ENCODE measurements around the gene PTPRF.
"Not testable (repeated sequence)": the region's sequence is repeated elsewhere in the genome, so short reads cannot be mapped to it uniquely, and the experiment has no call there.

Gene PTPRF

DNA sequence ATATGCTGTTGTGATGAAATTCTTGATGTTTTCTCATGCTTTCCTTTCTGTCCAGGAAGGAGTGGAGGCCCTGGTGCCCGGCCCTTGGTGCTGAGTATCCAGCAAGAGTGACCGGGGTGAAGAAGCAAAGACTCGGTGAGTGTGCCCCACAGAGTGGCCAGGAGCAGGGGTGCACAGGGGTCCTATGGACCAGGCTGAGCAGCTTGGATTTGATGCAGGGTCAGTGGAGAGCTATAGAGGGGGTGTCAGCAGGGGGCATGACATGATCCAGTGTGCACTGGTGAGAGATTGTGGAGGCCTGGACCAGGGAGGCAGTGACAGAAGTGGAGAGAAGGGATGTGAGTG, 7.4 kb downstream of the PTPRF start:
- no peak for DNase-seq

DNA sequence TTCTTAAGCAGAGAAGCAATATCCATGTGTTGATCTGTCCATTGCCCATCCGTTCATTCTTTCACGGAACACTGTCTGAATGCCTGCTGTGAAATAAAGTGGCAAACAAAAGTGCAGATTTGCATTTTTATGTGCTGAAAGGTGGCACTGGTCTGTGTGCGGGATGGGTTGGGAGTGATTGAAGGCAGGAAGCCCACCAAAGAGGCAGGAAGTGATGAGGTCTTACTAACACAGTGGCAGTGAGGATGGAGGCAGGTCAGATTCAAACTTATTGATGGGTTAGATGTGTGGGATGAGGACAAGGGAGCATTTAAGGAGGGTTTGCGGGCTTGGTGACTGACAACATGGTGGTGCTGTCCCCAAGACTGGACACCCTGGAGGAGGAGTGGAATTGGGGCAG, 8.3 kb downstream of the PTPRF start:
- DNase-seq: no peak

DNA sequence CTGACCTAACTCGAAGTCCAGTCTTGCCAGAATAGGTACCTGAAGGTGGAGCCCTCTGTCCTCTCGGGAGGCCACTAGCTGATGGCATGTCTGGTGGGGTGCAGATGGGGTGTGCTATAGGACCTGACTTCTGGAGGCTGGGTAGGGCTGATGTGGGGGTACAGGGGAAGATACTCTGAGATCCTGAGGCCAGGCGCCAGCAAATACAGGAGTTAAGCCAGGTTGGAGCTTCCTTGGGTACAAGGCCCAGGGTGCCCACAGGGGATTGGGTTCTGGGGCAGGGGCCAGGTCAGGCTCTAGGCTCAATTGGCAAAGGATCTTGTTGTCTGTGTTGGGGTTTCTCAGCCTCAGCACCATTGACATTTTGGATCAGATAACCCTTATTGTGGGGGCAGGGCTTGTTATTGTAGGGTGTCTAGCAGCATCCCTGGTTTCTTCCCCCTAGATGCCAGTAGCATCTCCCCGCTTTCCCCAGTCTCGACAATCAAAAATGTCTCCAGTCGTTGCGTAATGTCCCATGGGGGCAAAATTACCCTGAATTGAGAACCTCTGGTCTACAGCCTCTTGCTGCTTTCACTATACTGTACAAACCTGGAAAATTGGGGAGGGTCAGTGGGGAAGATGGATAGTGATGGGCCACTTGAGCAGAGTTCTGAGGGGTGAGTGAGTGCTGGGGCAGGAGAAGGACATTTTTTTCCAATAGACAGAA, 9.2 kb downstream of the PTPRF start:
- no peak for DNase-seq

DNA sequence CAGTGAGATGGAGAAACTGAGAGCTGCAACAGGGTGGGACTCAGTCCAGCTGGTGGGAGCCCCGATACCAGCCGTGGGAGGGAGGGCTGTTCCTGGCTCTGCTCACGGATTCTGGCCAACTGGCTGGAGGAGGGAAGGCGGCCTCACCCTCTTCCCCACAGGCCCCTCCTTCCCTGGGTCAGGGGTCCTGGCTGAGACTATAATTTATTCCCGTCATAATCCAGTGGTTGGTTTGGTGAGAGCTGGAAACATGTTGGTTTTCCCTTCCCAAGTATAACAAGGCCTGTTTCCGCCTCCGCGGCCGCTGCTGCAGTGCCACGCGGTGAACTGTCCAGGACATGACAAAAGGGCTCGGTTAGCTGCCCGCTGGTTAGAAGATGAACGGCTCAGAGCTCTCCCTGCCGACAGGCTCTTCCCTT, 10.0 kb downstream of the PTPRF start:
- DNase-seq: no peak

DNA sequence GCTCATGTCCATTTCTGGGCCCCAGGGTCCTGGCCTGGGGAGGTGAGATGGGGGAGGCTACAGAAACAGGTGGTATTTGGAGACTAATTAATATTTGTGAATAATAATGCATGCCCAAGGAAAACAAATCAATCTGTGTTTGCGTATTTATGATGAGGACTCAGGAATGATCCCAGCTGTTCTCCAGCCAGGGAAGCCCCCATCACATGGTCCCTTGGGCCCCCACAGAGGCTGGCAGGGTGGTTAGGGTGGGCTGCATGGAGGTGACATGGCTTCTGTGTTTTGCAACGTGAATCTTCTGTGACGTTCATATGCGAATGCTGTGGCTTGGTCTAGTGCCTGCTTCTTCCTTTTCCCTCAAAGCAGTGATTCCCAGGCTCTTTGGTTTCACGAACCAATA, 10.5 kb downstream of the PTPRF start:
- no peak for DNase-seq

DNA sequence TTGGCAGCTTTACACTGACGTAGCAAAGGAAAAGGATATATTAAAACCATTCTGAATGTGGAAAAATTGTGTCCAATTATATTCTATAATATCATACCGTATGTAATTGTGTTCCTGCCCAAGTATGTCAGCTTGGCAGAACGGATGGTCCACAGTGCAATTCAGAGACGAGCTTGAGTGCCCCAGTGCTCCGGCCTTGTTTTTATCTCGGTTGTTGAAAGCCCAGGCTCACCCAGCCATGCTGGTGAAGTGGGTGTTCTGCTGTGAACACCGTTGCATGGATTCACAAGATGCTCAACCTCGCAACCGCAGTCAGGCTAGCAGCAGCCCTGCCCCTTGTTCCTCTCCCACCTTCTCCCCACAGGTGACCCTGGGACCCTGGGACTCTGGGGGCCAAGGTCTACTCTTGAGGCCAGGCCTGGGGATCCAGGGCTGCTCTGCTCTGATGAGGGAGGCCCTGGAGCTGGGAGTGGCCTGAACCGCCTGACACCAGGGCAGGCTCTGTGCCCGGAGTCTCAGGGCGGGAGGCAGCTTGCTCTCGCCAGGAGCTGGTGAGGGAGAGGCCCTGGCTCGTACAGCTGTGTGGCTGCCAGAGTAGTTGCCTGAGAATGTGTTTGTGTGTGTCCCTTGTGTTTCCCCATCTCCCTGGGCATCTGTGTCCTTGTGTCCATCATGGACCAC, 11.2 kb downstream of the PTPRF start:
- DNase-seq: no peak

DNA sequence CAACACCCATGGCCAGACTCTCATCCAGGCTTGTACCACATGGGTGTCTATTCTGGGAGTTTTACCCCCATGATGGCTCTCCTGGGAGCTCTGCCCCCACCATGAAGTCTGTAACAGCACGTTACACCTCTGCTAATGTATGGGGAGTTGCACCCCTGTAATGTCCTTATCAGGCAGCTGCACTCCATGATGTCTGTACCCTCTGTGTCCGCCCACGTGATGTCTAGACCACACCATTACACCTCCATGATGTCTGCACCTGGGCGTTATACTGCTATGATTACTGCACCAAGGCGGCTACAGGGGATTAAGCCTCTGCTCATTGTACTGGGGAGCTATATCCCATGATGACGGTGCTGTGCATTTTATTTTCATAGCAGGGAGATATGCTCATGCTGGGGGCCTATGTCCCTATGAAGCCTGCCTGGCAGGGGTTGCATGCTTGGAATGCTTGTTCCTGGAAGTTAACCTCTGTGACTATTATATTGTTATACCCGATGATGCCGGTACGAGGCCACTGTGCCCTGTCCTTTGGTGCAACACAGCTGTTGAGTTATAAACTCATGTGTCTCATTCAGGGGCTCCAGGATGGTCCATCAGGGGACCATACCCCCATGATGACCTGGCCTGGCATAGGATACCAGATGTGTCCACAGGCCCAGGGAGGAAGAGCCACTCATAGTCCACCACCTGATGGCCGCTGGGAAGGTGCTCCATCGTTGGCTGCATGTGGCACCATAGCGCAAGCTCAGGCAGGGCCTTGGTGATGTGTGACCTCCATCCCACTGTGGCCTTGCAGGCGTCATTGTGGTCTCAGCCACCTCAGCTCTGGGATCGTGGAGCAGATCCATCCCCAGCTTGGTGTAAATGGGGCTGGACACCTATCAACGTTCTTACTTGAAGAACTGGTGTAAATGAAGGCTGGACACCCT, 12.1 kb downstream of the PTPRF start:
- DNase-seq: no peak

DNA sequence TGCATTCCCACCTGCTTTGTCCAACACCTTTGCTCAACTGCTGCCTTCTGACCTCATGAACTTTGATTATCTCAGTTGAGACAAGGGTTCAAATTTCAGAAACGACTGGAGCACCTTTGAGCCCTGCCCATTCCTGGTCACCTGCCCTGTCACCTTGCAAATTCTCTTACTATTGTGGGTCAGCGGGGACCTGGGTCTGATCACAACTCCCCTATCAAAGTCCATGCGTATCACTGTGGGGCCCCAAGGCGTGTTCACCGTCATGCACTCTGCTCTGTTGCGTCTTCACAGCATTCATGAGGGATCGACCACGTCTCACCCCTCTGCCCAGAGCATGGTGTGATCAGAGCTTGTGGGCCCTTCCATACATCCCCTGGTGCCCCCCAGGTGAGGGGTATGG, 12.9 kb downstream of the PTPRF start:
- no peak for DNase-seq

DNA sequence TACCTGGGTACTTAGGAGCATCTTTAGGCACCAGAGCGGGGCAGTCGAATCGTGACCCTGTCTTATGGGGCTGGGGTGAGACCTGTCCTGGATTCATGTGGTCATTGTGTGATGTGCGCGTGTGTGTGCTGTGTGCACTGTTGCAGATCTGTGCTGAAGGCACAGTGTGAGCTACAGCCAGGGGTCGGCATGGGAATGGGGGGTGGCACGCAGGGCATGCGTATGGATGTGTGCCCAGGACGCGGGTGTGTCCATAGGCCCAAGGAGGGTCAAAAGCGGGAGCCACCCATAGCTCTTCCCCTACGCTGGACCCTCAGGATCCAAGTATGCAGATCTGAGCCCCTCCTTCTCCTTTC, 14.6 kb downstream of the PTPRF start:
- DNase-seq: no peak

DNA sequence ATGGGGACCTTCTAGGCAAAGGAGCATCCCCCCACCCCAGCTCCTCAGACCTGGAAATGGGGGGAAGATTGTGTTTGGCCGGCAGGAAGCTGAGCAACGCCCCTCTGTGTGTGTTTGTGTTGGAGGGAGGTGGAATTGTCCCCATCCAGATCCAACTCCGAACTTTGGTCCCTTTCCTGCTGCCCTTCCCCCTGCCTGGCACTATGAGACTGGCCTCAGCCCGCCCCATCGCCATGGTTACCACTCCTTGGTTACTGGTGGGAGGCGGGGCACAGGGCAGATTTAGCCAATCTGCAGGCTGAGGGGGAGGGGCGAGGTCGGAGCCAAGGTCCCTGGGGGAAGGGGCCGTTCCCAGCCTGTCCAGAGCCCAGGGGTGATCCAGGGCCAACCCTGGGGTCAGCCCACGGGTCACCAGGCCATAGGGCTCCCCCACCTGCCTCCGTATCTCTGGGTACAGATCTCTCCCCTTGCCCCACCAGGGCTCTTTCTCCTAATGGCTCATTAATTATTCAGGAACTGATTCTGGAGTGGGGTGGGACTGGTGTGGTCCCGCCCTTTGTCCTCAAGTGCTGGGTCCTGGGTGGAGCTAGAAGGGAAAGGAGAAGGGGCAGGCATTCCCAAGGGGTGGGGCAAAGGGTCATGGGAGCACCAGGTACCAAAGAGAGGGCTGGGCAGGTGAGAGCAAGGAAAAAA, 15.2 kb downstream of the PTPRF start:
- DNase-seq: no peak

DNA sequence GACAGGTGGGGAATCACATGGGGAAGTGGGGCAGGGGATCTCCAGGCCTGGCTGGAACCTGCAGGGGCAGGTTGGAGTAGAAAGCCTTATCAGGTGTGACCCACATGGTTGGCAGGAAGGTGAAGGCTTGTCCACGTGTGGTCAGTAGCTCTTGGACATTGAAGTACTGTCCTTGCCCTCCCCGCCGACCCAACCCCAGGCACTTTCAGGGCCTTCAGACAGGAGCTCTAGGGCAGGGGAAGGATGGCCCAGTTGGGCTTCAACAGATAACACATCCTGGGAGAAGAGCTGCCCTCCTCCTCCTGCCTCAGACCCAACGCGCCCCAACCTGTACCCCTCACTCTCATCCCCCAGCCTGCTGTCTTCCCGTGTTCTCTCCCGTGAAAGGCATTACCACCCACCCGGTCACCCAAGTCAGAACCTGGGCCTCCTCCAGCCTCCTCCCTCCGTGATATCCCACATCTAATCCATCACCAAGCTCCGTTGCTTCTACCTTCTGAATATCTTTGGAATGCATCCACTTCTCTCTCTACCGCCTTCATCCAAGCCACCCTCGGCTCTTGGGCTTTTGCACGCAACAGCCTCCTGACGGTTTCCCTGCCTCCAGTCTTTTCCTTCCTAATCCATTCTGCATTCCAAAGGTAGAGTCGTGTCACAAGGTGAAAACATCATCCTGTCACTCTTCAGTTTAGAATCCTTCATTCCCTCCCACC, 15.9 kb downstream of the PTPRF start:
- no peak for DNase-seq

DNA sequence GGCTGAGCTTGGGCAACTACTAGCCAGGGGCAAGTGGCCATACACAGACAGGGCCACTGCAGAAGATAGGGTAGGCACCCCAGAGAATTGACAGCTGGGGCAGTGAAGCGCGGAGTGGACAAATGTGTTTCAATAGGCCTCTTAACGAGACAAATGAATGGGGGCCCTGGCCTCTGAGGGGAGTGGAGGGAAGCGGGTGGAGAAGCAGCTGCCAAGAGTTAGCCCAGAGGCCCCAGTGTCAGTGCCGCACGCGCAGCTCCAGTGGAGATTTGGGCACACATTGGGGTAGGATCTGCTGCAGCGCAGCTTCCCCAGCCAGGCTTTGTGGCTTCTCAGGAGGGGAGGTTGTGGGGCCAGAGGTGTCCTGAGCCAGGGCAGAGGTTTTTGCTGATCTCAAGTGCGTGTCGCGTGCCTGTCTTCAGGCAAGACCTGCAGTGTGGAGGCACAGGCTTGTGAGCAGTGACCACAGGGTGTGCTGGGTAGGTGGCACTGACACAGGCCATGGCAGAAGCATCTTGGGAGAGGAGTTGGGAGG, 16.9 kb downstream of the PTPRF start:
- DNase-seq: no peak

DNA sequence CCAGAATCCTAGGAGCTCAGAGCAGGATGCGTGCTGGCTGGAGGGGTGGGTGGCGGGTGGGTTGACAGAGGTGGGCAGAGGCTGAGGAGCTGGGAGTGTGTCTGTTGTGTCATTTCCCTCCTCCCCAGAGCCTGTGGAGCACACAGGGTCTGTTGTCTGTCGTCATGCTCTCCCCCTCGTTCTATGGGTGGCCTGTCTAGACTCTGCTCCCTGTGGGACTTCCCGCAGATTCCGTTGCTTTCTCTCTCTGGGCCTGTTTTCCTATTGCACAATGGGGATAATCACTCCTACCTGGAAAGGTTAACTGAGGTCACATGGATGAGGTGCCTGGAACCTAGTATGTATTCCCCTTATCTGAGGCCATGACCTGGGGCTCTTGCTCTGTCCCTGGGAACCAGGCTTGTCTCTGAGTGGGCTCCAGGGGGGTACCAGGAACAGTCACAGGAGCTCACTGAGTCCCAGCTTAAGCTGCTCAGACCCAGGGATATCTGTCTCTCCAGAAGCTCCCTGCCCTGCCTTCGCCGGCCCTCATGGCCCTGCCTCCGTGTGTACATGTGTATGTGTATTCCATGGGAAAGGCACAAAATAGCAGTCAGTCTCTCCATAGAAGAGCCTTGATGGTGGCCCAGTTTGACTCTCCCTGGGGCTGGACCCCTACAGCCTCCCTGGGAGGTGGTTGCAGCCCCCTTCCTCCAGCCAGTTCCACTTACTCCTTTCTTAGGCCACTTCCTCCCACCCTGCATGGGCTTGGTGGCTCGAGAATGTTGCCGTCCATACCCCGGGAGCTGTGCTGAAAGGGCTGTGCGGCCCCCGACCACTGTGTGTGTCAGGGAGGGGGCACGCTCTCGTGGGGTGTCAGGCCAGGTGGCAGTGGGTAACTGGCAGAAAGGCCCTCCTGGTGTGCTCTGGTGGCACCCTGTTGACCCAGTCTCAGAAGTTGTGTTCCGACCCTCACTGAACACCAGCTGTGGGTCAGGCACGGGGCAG, 17.9 kb downstream of the PTPRF start:
- DNase-seq: no peak

DNA sequence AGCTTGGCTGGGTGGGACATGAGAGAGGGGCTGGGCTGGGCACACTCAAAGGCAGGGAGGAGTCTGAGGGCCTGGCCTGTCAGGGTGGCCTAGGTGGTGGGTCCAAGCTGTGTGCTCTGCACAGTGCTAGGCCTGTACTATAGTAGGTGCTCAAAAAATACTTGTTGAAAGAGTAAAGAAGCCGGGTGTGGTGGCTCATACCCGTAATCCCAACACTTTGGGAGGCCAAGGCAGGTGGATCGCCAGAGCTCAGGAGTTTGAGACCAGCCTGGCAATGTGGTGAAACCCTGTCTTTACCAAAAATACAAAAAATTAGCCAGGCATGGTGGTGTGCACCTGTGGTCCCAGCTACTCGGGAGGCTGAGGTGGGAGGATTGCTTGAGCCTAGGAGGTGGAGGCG, 18.7 kb downstream of the PTPRF start:
- not testable (repeated sequence) for DNase-seq

DNA sequence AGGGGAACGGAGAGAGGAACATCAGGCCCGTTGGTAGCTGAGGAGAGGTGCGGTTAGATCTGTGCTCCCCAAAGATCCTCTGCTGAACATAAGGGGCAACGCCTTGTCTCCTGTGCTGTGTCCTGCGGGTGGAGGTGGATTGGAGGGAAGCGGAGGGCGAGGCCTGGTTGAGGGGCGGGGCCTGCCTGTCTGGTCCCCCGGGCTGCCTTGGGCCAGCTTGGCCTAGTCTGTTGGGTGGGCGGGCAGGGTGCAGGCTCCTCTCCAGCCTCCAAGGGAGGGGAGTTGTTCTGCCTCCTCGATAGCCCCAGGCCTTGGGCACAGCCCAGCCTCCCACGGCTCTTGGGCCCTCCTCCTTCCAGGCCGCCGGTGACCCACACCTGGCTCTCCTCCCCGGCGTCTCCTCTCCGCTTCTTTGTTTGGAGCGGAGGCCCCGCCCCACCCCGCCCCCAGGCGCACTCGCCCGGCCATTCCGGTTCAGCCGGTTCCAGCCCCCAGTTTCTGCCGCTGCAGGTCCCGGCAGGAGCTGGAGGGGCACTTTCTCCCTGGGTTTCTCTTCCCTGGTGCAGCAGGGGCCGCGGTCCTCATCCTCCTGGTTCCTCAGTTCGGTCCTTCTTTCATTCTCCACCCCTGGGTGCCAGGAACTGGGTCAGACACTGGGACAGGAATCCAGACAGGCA, 19.4 kb downstream of the PTPRF start:
- no peak for DNase-seq

DNA sequence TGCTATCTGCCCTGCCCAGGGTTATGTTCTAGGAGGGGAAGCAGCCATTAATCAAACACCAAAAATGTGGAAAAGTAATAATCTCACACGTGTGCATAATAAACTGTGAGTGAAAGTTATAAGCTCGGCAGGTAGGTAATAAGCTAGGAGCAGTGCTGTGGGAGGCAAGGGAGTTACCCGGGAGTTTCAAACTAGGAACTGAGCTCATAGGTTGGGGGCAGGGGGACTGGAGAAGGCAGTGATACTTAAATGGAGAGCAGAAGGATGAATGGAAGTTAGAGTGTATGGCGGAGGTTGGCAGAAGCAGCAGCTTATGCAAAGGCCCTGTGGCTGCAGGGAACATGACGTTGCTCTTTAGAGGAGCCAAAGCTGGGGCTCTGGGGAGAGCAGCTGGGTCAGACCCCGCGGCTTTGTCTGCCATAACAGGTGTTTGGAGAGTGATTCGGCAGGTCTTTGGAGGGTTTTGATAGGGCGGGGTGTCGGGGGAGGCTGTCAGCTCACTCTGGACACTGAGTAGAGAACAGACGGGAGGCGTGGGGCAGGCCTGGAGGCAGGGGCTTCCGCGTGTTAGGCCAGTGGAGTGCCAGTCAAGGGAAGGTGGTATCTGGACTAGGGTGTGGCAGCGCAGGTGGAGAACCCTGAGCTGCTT, 20.0 kb downstream of the PTPRF start:
- no peak for DNase-seq

DNA sequence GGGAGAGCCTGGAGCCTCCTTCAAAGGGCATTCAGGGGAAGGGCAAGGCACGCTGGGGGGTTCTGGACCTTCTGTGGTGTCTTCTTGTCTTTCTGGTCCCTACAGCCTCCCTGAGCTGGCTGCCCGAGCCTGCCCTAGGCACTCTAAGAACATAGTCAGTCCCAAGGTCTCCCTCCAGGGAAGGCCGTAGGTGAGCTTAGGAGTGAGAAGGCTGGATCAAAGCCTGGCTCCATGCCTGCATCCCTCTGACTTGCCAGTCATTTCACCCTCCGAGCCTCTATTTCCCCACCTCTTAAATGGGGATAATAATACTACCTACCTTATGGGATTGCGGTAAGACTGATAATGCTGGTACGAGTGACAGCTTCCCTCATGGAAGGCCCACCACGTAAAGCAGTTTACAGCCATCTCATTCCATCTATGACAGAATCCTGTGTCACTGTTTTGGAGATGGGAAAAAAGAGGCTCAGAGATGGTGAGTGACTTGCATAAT, 20.8 kb downstream of the PTPRF start:
- DNase-seq: no peak

DNA sequence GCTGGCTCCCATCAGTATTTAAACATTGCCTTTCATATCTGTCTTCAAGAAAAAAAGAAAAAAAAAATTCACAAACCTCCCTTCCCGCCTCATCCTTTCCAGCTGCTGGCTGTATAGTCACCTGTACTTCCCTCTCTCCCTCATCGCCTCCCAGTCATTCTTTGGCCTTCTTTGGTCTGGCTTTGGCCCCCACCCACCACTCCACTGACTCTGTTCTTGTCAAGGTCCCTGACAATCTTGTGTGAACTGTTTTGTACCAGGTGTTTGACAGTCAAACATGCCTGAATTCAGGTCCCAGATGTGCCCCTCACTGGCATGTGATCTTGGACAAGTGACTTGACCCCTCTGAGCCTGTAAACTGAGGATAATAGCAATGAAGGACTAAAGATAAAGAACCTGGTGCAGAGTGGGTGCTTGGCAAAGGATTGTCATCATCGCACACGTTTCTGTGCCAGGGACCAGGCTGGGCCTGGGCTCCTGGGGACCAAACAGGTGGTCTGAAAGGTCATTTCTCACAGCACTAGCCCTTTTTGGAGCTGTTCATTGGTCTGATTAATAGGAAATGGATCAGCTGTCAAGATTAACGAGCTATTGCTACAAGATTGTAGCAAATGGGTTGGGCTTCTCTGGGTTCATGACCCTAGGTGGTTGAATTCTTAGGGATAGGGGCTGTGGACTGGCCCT, 21.5 kb downstream of the PTPRF start:
- no peak for DNase-seq

DNA sequence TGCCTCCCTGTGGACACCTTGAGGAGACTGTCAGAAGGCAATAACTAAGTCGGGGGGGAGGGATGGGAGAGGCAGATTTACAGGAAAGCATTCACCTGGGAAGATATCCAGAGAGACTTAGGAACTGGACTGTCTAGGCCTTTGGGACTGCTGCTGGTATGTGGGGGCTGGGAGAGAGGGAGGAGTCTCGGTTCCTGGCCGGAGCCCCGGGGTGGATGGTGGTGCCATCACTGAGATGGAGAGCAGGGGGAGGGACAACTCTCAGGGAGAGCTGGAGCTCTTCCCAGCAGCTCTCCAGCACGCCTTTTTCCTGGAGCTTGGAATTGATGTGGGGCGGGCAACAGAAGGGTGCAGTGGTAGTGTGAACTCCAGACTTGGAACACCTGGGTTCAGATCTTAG, 22.1 kb downstream of the PTPRF start:
- DNase-seq: no peak
